ENCODE measurements around the gene SPACA5.
A peak's percentile ranks its signal among the peaks of the same experiment; 100 is the strongest.
"Not testable (repeated sequence)": the region's sequence is repeated elsewhere in the genome, so short reads cannot be mapped to it uniquely, and the experiment has no call there.

SPACA5 gene

DNA sequence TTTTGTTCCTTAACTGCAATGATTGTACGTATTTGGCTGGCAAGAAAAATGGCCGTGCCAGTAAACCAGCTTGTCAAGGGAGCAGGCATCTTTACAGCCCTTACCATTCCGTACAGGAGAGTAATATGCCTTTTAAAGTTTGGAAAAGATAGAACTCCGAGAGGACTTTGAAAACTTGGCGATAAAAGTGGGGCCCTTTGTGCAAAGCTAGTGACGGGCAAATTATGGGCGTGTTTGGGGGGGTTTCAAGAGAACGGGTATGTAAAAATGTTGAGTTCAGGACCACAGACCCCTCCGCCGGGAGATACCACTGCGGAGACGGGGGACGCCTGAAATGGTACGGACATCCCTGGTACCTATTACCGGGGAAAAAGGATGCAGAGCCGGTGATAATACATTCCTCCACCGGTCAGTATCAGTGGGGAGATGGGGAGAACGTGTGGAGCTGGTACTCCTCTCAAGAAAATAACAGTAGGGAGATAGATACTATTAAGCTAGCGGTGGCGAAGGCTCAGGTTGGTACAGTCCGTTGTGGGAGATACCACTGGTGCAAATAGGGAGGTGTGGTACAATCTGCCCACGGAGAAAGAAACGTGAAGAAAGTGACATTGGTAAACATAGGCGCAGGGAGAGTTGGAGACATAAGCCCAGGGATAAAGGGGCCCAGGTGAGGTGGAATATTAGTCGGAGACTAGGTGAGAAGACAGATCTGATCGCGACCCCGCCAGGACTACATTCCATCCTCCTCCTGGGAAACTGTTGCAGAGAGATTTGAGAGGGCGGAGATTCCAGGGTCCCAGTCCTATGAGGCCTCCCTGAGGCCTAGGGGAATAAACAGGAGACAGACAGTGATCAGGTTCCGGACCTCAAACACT is 14.5 kb downstream of the SPACA5 start:
- peak; percentile 45 for DNase-seq (ENCODE audit: low read depth)

- no peak for DNase-seq (ENCODE audit: low read depth)
These were observed 15.3 kb downstream of the SPACA5 start for GRCh38 chrX:48022100-48022499.

DNA sequence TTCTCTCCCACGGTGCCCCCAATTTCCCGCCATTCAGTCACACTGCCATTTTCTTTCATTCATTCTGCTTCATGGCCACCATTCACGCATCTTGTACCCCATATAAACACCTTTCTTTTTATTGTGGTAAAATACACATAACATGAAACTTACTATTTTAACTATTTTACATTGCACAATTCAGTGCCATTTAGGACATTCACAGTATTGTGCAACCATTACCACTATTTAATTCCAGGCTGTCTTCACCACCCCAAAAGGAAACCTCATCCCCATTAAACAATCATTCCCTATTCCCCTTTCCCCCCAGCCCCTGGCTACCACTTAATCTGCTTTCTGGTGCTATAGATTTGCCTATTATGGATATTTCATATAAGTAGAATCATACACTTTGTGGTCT is 15.9 kb downstream of the SPACA5 start:
- no peak for DNase-seq (ENCODE audit: low read depth)

- no peak for DNase-seq (ENCODE audit: low read depth)
These were observed 18.8 kb downstream of the SPACA5 start for GRCh38 chrX:48025561-48025960.

DNA sequence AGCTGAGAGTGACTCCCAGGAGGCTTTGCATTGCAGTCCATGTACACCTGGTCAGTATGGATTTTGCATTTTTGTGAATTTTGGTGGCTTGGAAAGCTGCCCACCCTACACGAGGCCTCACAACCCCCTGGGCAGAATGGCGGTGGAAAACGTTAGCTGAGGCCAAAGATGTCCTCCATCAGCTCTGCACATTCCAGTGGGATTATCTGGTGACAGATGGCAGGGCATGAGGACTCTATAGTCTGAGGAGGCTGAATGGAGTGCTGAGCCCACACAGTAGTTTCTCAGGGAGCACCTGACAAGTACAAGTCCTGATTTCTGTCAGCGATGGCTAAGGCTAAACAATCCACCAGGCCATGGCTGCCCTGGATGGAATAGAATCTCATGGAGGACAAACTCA is 20.8 kb downstream of the SPACA5 start:
- not testable (repeated sequence) for DNase-seq (ENCODE audit: low read depth)

- no peak for DNase-seq (ENCODE audit: low read depth)
These were observed 21.3 kb downstream of the SPACA5 start for GRCh38 chrX:48028091-48028490.

DNA sequence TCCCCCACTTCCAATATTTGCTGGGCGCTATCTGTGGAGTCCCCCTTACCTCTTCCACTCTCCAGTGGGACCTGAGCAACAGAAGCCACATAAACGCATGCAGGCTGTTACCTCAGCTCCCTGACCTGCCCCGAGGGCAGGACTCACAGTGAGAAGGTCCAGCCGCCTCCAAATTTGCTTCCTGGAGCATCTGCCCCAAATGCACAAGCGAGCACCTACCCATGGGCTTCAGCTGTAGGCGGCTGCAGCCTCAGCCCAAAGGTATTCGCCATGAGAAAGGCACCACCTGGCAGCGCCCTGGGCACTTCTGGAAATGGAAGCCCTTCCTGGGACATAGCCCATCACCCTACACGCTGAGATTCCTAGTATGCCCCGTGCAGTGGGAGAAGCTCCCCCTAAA is 23.4 kb downstream of the SPACA5 start:
- no peak for DNase-seq (ENCODE audit: low read depth)

DNA sequence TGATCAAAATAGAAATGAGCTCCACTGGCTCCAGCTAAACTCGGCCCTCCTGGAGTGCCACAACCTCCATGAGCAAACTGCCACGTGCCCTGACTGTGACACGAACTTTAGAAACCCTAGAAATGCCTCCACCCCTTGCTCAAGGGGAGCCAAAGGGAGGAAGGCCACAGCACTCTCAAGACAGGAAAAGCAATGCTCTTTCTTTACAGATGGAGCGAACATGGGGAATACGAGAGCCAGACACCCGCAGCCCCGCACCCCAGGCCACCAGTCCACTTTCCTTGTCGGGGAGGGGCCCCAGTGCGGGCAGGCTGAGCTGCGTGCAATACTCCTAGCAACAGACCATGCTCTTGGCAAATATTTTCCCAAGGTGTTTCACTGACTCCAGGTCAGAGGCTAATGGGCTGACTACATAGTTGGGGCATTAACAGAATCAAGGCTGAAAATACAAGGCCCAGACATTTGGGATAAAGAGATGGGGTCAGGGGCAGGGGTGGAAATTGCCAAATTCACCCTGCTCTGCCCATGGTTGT is 23.9 kb downstream of the SPACA5 start:
- not testable (repeated sequence) for DNase-seq (ENCODE audit: low read depth)

DNA sequence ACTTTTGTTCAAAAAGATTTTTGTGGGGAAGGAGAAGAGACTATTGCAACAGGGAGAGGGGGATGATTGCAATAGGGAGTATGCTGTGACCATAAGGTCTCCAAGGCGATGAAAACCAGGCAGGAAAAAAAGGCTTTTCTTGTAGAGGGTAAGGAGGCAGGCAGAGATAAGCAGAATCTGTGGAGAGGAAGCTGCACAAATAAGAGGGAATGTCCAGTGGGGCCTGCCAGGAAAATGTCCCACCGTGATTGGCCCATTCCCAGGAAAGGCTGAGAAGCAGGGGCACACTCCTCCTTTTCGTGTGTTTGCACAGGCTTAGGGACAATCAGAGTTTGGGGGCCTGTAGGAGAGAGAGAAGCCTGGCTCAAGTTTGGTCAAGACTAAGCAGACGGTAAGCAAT is 29.1 kb downstream of the SPACA5 start:
- DNase-seq (ENCODE audit: low read depth): no peak

GRCh38 chrX:48043056-48043455 is 36.3 kb downstream of the SPACA5 start:
- DNase-seq (ENCODE audit: low read depth): no peak

GRCh38 chrX:48045410-48046311 is 38.9 kb downstream of the SPACA5 start:
- no peak for DNase-seq (ENCODE audit: low read depth)

DNA sequence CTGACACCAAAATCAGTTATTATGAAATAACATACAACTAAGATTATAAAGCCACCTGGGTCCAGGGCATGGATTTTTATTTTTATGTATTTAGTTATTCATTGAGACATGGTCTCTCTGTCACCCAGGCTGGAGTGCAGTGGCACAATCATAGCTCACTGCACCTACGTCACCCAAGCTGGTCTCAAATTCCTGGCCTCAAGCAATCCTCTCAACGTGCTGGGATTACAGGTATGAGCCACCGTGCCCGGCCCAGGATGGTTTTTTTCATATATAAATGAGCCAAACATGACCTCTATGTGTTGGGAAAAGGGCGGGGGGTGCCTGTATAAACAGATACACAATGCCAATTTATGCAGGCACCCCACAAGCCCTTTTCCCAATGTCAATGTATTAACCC is 40.1 kb downstream of the SPACA5 start:
- DNase-seq (ENCODE audit: low read depth): no peak

- DNase-seq (ENCODE audit: low read depth): no peak
These were observed 52.0 kb downstream of the SPACA5 start for GRCh38 chrX:48058621-48059295.

- DNase-seq (ENCODE audit: low read depth): no peak
These were observed 52.5 kb downstream of the SPACA5 start for GRCh38 chrX:48059296-48059639.

Measured in T-helper 22 cell (primary cell).